K562 (cell line): ENCODE data around the gene ARID3B. TPM values are rescaled to one million over a fixed set of nuclear protein-coding genes. Genes with fewer than 3 reads are reported as not detected.

Experiments
- ATAC-seq: fragments of 200-7000 bp; cut with Tn5 transposase; 3 replicates; pipeline ENCODE4 v1.9.1; 2020; ENCODE audit warnings: moderate library complexity
- BruUV-seq: library from RNA; stranded (reverse); fragments of 400-500 nt; replicated peaks from 2 replicates; lab custom pipeline; 2021; lab: Mats Ljungman, UMichigan
- CTCF ChIA-PET: fragments of 300-600 bp; formaldehyde crosslinking; extraction: SDS; loops from one replicate; lab custom pipeline; 2021; ENCODE audit warnings: low intra/inter-chr PET ratio; lab: Yijun Ruan, JAX
- POLR2A ChIA-PET: fragments of 300-600, 350-650 bp; sonication (Branson Sonifier 250); formaldehyde crosslinking; extraction: SDS; loops from one replicate; lab custom pipeline; 2021; ENCODE audit warnings: antibody characterized with exemption, inconsistent platforms; lab: Yijun Ruan, JAX
- DNase-seq, 4 experiments: peaks; one replicate each; pipeline versions ENCODE4 v3.0.0 to v3.0.0-alpha.2; 2011 to 2018; ENCODE audit warnings: low spot score in 3 of 4, mixed read lengths in 3 of 4; ENCODE audit errors: extremely low read depth in 1 of 4
- FAIRE-seq: peaks from 2 replicates; lab custom pipeline; 2011; peaks lifted over from hg19 to GRCh38; lab: Jason Lieb, UNC
- H2AFZ ChIP-seq: 2 replicates; pipeline ENCODE4 v1.6.0; 2011; ENCODE audit warnings: low read depth, low read length, control low read depth, inconsistent platforms
- H3K27ac ChIP-seq: fragments of 200-600 bp; 3 replicates; pipeline ENCODE4 v1.8.0; 2011; ENCODE audit warnings: low read depth, mild to moderate bottlenecking, control low read depth, inconsistent platforms, low read length, moderate library complexity, mixed read lengths; ENCODE audit errors: extremely low read depth
- H3K27me3 ChIP-seq, 2 experiments: fragments of 300-600 bp in 1 of 2; 2 replicates in 1 of 2; 3 replicates in 1 of 2; pipeline versions ENCODE4 v1.6.0 to v1.8.0; 2011; ENCODE audit warnings: inconsistent platforms in 2 of 2, low read length in 2 of 2, mild to moderate bottlenecking in 1 of 2, mixed read lengths in 1 of 2, moderate library complexity in 1 of 2; ENCODE audit not compliant: control insufficient read depth in 2 of 2, insufficient read depth in 2 of 2
- H3K36me3 ChIP-seq: fragments of 300-600 bp; 3 replicates; pipeline ENCODE4 v1.8.0; 2011; ENCODE audit warnings: mild to moderate bottlenecking, low read length, inconsistent platforms; ENCODE audit not compliant: control insufficient read depth, insufficient read depth
- H3K4me1 ChIP-seq, 2 experiments: fragments of 200-600 bp in 1 of 2; replicated peaks in 1 of 2; 2 replicates in 1 of 2; 3 replicates in 1 of 2; pipeline versions ENCODE4 v1.5.1 to v1.8.0; 2011; ENCODE audit warnings: inconsistent platforms in 2 of 2, low read length in 2 of 2, mild to moderate bottlenecking in 1 of 2, mixed read lengths in 1 of 2, moderate library complexity in 1 of 2; ENCODE audit not compliant: control insufficient read depth in 2 of 2, insufficient read depth in 2 of 2
- H3K4me2 ChIP-seq: 2 replicates; pipeline ENCODE4 v1.6.1; 2011; ENCODE audit warnings: low read length, control low read depth, inconsistent platforms, mixed read lengths; ENCODE audit not compliant: insufficient read depth
- H3K4me3 ChIP-seq: fragments of 200-600 bp; sonication (generic), shearing (Covaris generic); 2 replicates; pipeline ENCODE4 v1.5.1; 2016; ENCODE audit warnings: control low read depth, inconsistent platforms
- H3K79me2 ChIP-seq: fragments of 200-600 bp; 3 replicates; pipeline ENCODE4 v1.8.0; 2011; ENCODE audit warnings: low read length, inconsistent platforms; ENCODE audit not compliant: control insufficient read depth, insufficient read depth
- H3K9ac ChIP-seq, 2 experiments: 2 replicates each; pipeline versions ENCODE4 v1.6.0 to v1.6.1; 2011; ENCODE audit warnings: low read depth in 2 of 2, low read length in 2 of 2, control low read depth in 1 of 2, inconsistent platforms in 1 of 2, mild to moderate bottlenecking in 1 of 2, mixed read lengths in 1 of 2; ENCODE audit not compliant: insufficient read depth in 1 of 2
- H3K9me1 ChIP-seq: one replicate; pipeline ENCODE4 v1.6.0; 2011; ENCODE audit warnings: inconsistent platforms, mild to moderate bottlenecking, low read length, moderate library complexity; ENCODE audit not compliant: control insufficient read depth, insufficient read depth
- H3K9me3 ChIP-seq: replicated peaks from 2 replicates; pipeline ENCODE4 v1.5.1; 2011; ENCODE audit warnings: low read depth, low read length, inconsistent platforms; ENCODE audit not compliant: control insufficient read depth, insufficient read depth
- H4K20me1 ChIP-seq: replicated peaks from 2 replicates; pipeline ENCODE4 v1.6.1; 2011; ENCODE audit warnings: low read length, inconsistent platforms, mixed read lengths; ENCODE audit not compliant: control insufficient read depth, insufficient read depth
- ADNP ChIP-seq: fragments of 200-800 bp; sonication (Bioruptor generic); IDR thresholded peaks from 2 replicates; pipeline ENCODE4 v1.6.1; 2016; ENCODE audit warnings: missing genetic modification characterization, missing compliant biosample characterization
- BCOR ChIP-seq: fragments of 450-650 bp; IDR thresholded peaks from 2 replicates; pipeline ENCODE4 v1.6.1; 2016
- ELF4 ChIP-seq: fragments of 450-650 bp; formaldehyde crosslinking; IDR thresholded peaks from 2 replicates; pipeline ENCODE4 v1.4.0; 2022; ENCODE audit warnings: missing genetic modification characterization
- FOXA3 ChIP-seq, 2 experiments: fragments of 450-650 bp in 1 of 2; sonication (generic) in 1 of 2; formaldehyde crosslinking; IDR thresholded peaks in 1 of 2; conservative IDR thresholded peaks in 1 of 2; 2 replicates each; pipeline versions ENCODE4 v1.4.0 to v1.8.0; 2020 to 2022; ENCODE audit warnings: mild to moderate bottlenecking in 2 of 2, missing genetic modification reagents in 1 of 2
- KDM4B ChIP-seq, 2 experiments: fragments of 450-650 bp in 1 of 2; sonication (generic) in 1 of 2; IDR thresholded peaks; 2 replicates each; pipeline ENCODE4 v1.6.1; 2016 to 2017; ENCODE audit warnings: borderline replicate concordance in 2 of 2, antibody characterized with exemption in 1 of 2, low read depth in 1 of 2, mild to moderate bottlenecking in 1 of 2
- MAZ ChIP-seq, 2 experiments: fragments of 450-650 bp in 1 of 2; sonication (generic) in 1 of 2; formaldehyde crosslinking; IDR thresholded peaks in 1 of 2; conservative IDR thresholded peaks in 1 of 2; 2 replicates each; pipeline versions ENCODE4 v1.4.0 to v1.5.0; 2020; ENCODE audit warnings: mild to moderate bottlenecking in 1 of 2, missing genetic modification reagents in 1 of 2
- NFIC ChIP-seq: fragments of 450-650 bp; IDR thresholded peaks from 2 replicates; pipeline ENCODE4 v1.6.1; 2017; ENCODE audit warnings: mild to moderate bottlenecking, inconsistent platforms
- NR3C1 ChIP-seq: sonication (generic); formaldehyde crosslinking; IDR thresholded peaks from 2 replicates; pipeline ENCODE4 v1.8.1; 2022; ENCODE audit warnings: missing genetic modification reagents
- RFX1 ChIP-seq: fragments of 450-650 bp; IDR thresholded peaks from 2 replicates; pipeline ENCODE4 v1.6.1; 2016; ENCODE audit warnings: mild to moderate bottlenecking, moderate library complexity
- SMARCA5 ChIP-seq: fragments of 450-650 bp; IDR thresholded peaks from 2 replicates; pipeline ENCODE4 v1.6.1; 2016
- WGBS: fragments of 100-300 bp; shearing (Covaris generic); methylation state at CpG from one replicate; pipeline ENCODE4 v1.1.6; 2016; ENCODE audit warnings: low coverage, mixed read lengths; ENCODE audit not compliant: insufficient coverage; ENCODE audit errors: missing lambda C conversion rate; 5-methylcytosine and 5-hydroxymethylcytosine counted together
- in situ Hi-C: fragments of 300-500 bp; cut with MboI; formaldehyde crosslinking; loops from 4 replicates; pipeline ENCODE4 v1.15.0; 2018; ENCODE audit warnings: inconsistent platforms, mixed read lengths
- intact Hi-C: fragments of 100-400 bp; cut with micrococcal nuclease; formaldehyde crosslinking; loops from 2 replicates; pipeline ENCODE4 v1.14.2; 2022
- polyA plus RNA-seq, 8 experiments: library from polyadenylated mRNA; depleted of rRNA in 4 of 8; stranded (reverse) in 5 of 8; unstranded in 3 of 8; fragments of >200 nt; fragmentation: Nextera tagmentation in 2 of 8; fragmentation: Illumina TruSeq in 1 of 8; extraction: Ambion mirVana in 2 of 8; extraction: Trizol in 1 of 8; gene quantifications; 2 replicates each; pipeline versions ENCODE4 v1.2.1 to v1.2.3, GENCODE V29; 2011 to 2014; ENCODE audit warnings: inconsistent platforms in 1 of 8, missing spikeins in 1 of 8
- total RNA-seq, 7 experiments: library from RNA; depleted of rRNA in 6 of 7; stranded (reverse); fragments of >200 nt in 6 of 7; fragmentation: Illumina TruSeq in 2 of 7; extraction: Trizol in 2 of 7; gene quantifications; 2 replicates each; pipeline versions ENCODE4 v1.2.1 to v1.2.3, GENCODE V29; 2011 to 2021; ENCODE audit warnings: low replicate concordance in 1 of 7
- TF ChIP-seq, protein P1 (sequence below): IDR thresholded peaks from 3 replicates; pipeline ENCODE4 v1.6.1; 2011; ENCODE audit warnings: borderline replicate concordance, mild to moderate bottlenecking; ENCODE audit not compliant: insufficient read length, insufficient read depth

Gene ARID3B
- total and polyA plus RNA-seq, 9 of the 15 experiments (the other 6 are each of a cell fraction or from before 2014, with no cell fraction given), result 0.32 to 15.1 (median 7.1) TPM

DNA sequence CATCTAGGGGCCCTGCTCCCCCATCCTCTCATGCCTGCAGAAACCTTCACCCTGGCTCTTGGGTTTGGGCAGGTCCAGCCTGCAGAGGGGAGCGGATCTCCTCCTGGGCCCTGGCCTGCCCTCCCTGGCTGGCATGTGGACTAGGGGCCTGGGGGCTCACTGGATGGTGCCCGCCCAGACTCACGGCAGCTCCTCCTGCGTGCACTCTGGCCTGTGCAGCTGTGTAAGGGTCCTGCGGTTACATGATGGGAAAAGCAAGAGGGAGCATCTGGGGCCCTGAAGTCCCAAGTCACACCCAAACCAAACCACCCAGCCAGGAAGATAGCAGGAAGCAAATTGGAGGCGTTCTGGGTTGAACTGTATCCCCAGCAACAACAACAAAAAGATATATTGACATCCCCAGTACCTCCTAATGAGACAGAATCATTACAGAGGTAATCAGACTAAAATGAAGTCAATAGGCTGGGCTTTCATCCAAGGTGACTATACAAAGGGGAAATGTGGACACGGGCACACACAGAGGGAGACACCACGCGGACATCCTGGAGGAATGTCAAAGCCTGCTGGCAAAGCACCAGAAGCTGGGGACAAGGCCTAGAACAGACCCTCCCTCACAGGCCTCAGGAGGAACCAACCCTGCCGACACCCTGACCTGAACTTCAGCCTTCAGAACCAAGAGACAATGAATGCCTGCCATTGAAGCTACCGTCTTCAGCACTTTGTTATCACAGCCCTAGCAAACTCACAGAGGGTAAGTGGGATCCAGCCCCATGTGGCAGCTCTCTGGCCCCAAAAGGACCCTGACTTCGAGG is 64.2 kb downstream of the ARID3B start:
- WGBS, result 27% methylated on average over 8 of the region's 12 CpGs
- peaks cover 7 to 44% of the 10 kb centered on the region in 2 experiments for H3K4me1 ChIP-seq
- no peak for ATAC-seq
- H3K9me1 ChIP-seq, result no peaks in the 10 kb centered on the region
- H3K9me3 ChIP-seq, result no peaks in the 10 kb centered on the region
- H3K79me2 ChIP-seq, result no peaks in the 10 kb centered on the region
- CTCF ChIA-PET, result no interaction called here
- no peak for FAIRE-seq
- no peaks in the 10 kb centered on the region for H3K36me3 ChIP-seq
- DNase-seq, result no peak
- H4K20me1 ChIP-seq, result peaks cover 1% of the 10 kb centered on the region
- TF ChIP-seq FOXA3 (CRISPR knock-in tag; conservative IDR thresholded peaks at IDR 0.05 in 1 of 2, IDR thresholded peaks at IDR 0.05 in 1 of 2) (0 out of 4 replicates have a peak, but pooled peaks of 1 of the 2 experiments have one; percentile 37), KDM4B (IDR thresholded peaks at IDR 0.05; ENCODE audit: borderline replicate concordance in 2 of 2, low read depth in 1 of 2) (no peak)
- TF ChIP-seq, all 486 proteins: peak for 1
- no peak overlapping the region for H3K4me3 ChIP-seq
- H3K27me3 ChIP-seq, result peaks cover 0 to 11% of the 10 kb centered on the region in 2 experiments; a peak in 1 of 5 replicates
- H3K27ac ChIP-seq, result no peak overlapping the region
- no peak overlapping the region for H3K4me2 ChIP-seq
- no TSS peak for BruUV-seq
- peak overlapping the region in 1 of 2 experiments; percentile 11; a peak in 1 of 4 replicates for H3K9ac ChIP-seq
- POLR2A ChIA-PET, result interaction anchor here (0.6 to 8.4 kb wide), 5 partner anchors 8 to 959 kb away, joined by 3 to 111 read pairs (median 4); partner anchors contain the start of gene CLK3
- intact Hi-C loops, result no loop called here
- in situ Hi-C loops, result no loop called here
- H2AFZ ChIP-seq, result no peak overlapping the region

DNA sequence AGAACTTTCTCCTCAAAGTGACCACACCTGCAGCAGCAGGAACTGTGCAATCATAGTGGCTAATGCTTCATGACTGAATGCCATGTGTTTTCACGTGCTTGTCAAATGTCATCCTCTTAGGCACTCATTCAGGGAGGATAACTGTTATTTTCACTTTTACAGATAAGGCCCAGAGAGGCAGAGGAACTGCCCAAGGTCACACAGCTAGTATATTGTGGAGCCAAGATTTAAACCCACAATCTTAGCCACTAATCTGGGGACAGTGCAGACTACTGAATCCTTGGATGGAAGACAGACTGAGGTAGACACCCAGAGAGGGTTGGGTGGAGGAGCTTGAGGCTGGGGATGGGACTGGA is 64.8 kb downstream of the ARID3B start:
- no peak for ATAC-seq
- no peak for TF ChIP-seq NR3C1 (CRISPR knock-in tag)
- no peak for TF ChIP-seq RFX1
- TF ChIP-seq, protein P1, sequence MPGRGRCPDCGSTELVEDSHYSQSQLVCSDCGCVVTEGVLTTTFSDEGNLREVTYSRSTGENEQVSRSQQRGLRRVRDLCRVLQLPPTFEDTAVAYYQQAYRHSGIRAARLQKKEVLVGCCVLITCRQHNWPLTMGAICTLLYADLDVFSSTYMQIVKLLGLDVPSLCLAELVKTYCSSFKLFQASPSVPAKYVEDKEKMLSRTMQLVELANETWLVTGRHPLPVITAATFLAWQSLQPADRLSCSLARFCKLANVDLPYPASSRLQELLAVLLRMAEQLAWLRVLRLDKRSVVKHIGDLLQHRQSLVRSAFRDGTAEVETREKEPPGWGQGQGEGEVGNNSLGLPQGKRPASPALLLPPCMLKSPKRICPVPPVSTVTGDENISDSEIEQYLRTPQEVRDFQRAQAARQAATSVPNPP, result no peak
- no peak for TF ChIP-seq ADNP
- TF ChIP-seq ELF4, result no peak
- TF ChIP-seq SMARCA5, result 0 out of 2 replicates have a peak, but pooled peaks have one; percentile 36
- no peak for TF ChIP-seq NFIC
- no peak for TF ChIP-seq MAZ (CRISPR knock-in tag; conservative IDR thresholded peaks at IDR 0.05 in 1 of 2, IDR thresholded peaks at IDR 0.05 in 1 of 2)
- TF ChIP-seq BCOR, result peak; percentile 84

More for the DNA sequence above, 64.8 kb downstream of the ARID3B start:
- Histone ChIP-seq H4K20me1 (peaks cover 7% of the 10 kb centered on the region), H3K27ac (no peak overlapping the region), H2AFZ (no peak overlapping the region), H3K4me2 (no peak overlapping the region), H3K36me3 (no peaks in the 10 kb centered on the region), H3K9me3 (no peaks in the 10 kb centered on the region), H3K9me1 (no peaks in the 10 kb centered on the region), H3K4me1 (peaks cover 13 to 50% of the 10 kb centered on the region in 2 experiments), H3K4me3 (no peak overlapping the region), H3K27me3 (peaks cover 0 to 11% of the 10 kb centered on the region in 2 experiments; a peak in 1 of 5 replicates), H3K9ac (no peak overlapping the region), H3K79me2 (no peaks in the 10 kb centered on the region)
- intact Hi-C loops, result no loop called here
- WGBS, result 0% methylated on average over 1 of the region's 1 CpG
- ChIA-PET POLR2A (interaction anchor here (0.6 to 1.3 kb wide), 2 partner anchors 10 to 14 kb away, joined by 3 to 5 read pairs; partner anchors contain the start of gene CLK3), CTCF (no interaction called here)
- in situ Hi-C loops, result no loop called here
- FAIRE-seq (no peak), DNase-seq (no peak)
- BruUV-seq, result no TSS peak
